DLD1 (cell line): ENCODE measurements around the gene CABYR.

Source experiments
- in situ Hi-C: cut with HindIII; loops from 2 replicates; pipeline ENCODE4 v1.10.0; 2017; ENCODE audit warnings: low sequenced_read_pairs

The CABYR gene

GRCh38 chr18:24189664-24190346, 50.9 kb downstream of the CABYR start:
- in situ Hi-C loops: no loop called here

GRCh38 chr18:24190590-24190989, 51.7 kb downstream of the CABYR start:
- in situ Hi-C loops: no loop called here

GRCh38 chr18:24195296-24196053, 56.6 kb downstream of the CABYR start:
- in situ Hi-C loops: no loop called here

- in situ Hi-C loops: no loop called here
Measured at GRCh38 chr18:24196764-24197163, 57.9 kb downstream of the CABYR start.

- in situ Hi-C loops: no loop called here
Measured at GRCh38 chr18:24197412-24197811, 58.5 kb downstream of the CABYR start.

GRCh38 chr18:24198461-24198860, 59.6 kb downstream of the CABYR start:
- in situ Hi-C loops: no loop called here

GRCh38 chr18:24199372-24199962, 60.6 kb downstream of the CABYR start:
- in situ Hi-C loops: no loop called here

GRCh38 chr18:24200494-24201290, 61.8 kb downstream of the CABYR start:
- in situ Hi-C loops: no loop called here

GRCh38 chr18:24201699-24202687, 63.1 kb downstream of the CABYR start:
- in situ Hi-C loops: no loop called here

GRCh38 chr18:24204904-24205303, 66.0 kb downstream of the CABYR start:
- in situ Hi-C loops: no loop called here

- in situ Hi-C loops: no loop called here
Measured at GRCh38 chr18:24208270-24209035, 69.6 kb downstream of the CABYR start.

GRCh38 chr18:24209558-24209957, 70.7 kb downstream of the CABYR start:
- in situ Hi-C loops: no loop called here
